ENCODE data around the gene JADE2.
"Not testable (repeated sequence)": the region's sequence is repeated elsewhere in the genome, so short reads cannot be mapped to it uniquely, and the experiment has no call there.

JADE2 gene

DNA sequence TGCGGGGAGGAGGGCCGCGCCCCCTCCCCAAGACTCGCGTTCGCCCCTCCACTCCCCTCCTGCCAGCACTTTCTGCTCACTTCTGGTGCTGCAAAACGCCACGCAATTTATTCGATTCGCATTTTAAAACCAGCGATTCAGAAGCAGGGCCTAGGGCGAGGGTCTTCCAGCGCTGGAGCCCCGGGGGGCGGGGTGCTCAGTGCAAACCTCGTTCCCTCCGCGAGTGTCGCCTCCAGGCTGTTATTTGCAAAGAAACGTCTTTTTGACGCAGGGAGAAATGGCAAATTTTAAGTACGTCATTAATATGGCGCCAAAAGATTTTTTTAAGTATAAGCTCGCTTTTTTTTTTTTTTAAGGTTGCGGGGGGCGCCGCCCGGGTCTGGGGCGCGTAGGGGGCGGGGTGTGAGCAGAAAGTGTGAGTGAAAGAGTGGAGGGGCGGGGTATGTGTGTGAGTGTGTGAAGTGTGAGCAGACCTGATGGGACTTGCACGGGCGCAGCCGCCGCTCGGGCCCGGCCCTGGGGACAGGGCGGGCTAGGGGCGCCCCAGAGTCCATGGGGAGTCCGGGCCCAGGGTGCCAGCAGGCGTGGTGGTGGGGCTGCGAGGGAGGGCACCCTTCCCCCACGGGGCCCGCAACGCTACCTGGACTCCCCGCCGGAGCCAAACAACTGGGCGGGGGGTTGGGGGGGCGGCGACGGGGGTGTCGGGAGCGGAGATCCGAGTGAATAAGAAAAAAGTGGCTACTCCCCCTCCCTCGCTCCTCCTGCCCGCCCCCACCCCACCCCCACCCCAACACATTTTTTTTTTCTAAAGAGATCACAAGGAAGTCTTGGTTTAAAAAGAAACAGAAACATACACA, at the start of gene JADE2:
Gene JADE2 (plus strand): TSS at position 845 of the 857 bp plus-strand sequence. CDS start 10,188 bp downstream, outside the sequence.
- in situ Hi-C loops (cut with HindIII; ENCODE audit: low sequenced_read_pairs) = no loop called here

DNA sequence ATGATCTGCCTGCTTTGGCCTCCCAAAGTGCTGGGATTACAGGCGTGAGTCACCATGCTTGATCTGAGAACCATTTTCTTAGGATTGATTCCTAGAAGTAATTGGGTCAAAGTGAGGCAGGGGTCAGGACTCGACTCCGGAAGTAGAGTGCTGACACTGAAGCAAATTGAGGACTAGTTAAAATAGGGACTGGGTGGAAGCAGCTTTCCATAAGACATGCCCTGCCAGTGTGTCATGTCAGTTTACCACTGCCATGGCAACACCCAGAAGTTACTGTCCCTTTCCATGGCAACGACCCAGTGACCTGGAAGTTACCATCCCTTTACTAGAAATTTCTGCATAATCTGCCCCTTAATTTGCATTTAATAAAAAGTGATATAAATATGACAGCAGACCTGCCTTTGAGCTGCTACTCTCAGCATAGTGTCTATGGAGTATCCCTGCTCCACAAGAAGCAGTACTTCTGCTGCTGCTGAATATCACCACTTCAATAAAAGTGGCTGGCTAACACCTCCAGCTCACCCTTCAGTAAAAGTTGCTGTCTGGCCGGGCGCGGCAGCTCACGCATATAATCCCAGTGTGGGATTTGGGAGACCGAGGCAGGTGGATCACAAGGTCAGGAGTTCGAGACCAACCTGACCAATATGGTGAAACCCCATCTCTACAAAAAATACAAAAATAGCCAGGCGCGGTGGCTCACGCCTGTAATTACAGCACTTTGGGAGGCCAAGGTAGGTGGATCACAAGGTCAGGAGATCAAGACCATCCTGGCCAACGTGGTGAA, 47.8 kb upstream of the JADE2 start:
- in situ Hi-C loops (cut with HindIII; ENCODE audit: low sequenced_read_pairs) = no loop called here

DNA sequence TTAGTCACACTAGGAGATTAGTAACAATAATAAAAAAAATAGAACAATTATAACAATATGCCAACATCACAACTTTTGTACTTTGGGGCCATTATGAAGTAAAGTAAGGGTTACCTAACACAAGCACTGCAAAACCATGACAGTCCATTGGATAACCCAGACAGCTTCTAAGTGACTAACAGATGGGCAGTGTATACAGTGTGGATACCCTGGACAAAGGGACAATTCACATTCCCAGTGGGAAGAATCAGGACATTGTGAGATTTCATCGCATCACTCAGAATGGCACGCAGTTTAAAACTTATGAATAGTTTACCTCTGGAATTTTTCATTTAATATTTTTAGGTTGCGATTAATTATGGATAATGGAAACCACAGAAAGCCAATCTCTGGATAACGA, 45.6 kb upstream of the JADE2 start:
- in situ Hi-C loops (cut with HindIII; ENCODE audit: low sequenced_read_pairs) = no loop called here

DNA sequence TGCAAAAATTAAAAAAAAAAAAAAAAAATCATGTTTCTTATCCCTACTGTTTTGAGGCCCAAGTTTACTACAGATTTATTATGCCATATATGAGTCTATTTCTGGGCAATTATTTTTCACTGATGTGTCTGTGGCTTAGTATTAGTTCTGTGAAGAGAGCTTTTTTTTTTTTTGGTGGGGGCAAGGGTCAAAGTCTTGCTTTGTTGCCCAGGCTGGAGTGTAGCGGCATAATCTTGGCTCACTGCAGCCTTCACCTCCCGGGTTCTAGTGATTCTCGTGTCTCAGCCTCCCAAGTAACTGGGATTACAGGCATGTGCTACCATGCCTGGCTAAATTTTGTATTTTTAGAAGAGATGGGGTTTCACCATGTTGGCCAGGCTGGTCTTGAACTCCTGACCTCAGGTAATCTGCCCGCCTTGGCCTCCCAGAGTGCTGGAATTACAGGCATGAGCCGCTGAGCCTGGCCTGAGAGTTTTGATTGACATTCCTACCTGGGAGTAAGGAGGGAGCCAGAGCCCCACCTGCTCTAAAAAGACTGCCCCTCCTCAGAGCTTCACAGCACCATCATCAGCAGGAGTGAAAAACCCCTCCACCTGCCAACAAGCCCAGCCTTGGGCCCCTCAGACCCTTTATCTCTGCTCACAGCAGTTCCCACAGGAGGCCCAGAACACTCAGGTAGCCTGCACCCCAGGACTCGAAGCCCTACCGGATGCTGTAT, 36.1 kb upstream of the JADE2 start:
- in situ Hi-C loops (cut with HindIII; ENCODE audit: low sequenced_read_pairs) = no loop called here

DNA sequence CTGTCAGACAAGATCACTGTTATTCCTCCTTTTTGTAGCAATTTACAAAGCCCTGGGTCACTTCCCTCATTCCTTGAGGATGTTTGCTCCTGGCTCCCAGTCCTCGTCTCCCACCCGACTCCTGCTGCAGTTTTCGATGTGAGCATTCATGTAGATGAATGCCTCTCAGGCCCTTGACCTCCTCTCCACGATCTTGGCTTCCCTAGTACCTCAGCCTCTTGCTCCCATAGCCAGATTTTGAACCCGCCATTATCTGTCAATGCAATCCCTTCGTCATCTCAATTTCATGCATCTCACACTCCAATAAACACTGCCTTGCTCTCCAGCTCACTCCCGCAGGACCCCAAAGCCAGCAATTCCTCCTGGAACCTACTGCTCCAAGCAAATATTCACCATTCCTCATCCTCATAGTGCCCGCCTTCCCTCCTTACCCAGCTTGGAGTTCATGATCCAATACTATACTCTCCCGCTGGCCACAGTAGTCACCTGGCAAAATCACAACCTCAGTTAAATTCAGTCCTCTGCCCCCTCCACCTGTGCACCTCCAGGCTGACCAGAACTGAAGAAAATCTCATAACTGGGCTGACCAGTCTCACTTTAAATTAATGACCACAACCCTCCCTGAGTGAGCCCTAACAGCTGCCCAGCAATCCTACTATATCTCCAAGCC, 35.1 kb upstream of the JADE2 start:
- in situ Hi-C loops (cut with HindIII; ENCODE audit: low sequenced_read_pairs) = no loop called here

DNA sequence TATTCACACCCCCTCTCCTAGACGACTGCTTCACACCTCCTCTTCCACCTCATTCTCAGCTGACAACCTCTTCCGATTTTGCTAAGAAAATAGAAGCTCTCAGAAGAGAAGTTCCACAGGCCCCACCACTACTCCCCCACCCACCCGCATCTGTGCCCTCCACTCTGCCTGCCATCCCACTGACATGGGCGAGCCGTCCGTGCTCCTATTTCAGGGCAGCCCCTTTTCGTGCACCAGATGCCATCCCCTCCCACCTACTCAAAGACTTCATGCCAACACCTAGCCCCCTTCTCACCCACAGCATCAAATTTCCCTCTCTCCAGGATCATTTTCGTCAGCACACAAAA, 34.6 kb upstream of the JADE2 start:
- in situ Hi-C loops (cut with HindIII; ENCODE audit: low sequenced_read_pairs) = no loop called here

DNA sequence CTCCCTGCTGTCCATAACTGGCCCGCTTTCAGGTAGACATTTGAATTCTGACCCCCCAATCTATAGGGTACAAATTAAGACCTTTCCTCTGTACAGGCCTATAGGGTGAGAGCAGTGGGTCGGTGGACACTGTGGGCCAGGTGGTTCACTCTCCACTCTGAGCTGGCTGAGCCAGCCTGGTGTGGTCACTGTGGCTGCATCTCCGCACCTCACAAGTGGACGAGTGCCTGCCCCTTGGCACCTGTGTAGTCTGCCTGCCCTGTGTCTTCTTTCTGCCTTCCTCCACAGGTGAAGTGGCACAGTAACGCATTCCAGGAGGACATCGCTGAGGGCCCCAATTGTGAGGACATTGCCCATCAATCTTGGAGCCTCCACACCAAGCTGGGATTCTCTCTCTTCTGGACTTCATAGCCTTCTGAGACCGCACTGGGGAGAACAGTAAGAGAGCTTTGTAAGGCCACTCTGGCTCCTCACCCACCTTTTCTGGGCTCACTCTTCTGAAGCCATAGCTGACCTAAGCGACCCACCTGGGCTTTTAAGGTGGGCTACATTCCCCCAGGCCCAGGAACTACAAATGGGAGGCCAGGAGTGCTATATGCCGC, 33.5 kb upstream of the JADE2 start:
- in situ Hi-C loops (cut with HindIII; ENCODE audit: low sequenced_read_pairs) = no loop called here

DNA sequence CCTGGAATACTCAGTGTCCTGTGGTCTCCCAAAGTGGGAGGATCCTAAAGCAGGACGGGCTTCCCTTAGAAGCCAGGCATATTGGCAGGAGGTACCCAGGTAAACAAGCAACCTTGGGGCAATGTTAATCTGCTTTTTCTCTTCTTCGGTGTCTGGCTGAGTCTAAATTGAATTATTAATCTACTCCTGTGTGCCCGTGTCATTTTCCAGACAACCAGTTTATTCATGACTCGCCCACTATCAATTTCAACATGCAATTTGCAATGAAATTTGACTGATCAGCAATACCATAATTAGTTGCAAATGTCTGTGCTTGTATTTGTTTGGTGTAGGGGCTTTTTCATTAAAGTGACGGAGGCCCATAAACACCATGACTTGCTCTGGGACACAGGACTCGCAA, 32.9 kb upstream of the JADE2 start:
- in situ Hi-C loops (cut with HindIII; ENCODE audit: low sequenced_read_pairs) = no loop called here

DNA sequence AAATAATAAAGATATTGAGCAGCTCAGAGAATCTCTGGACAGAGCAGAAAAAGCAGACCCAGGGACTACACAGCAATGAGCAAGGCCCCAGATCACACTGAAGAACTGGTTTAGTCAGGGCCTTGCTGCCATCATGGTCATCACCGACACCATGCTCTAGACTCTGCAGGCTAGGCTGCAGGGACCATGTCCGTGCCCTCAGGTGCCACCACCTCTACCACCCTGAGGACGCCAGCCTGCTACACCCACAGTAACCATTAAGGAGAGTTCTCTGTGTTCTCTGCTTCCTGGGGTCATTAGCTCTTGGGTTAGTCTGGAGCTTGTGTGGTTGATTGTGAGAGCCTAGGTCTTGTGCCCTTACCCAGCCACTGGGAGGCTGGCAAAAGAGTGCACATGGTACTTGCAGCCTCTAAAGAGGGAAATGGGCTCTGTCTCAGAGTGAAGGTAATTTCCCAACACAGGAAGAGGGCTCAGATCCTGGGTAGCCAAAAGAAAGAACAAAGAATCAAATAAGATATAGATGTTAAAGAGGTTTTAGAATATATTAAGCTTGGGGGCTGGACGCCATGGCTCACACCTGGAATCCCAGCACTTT, 31.9 kb upstream of the JADE2 start:
- in situ Hi-C loops (cut with HindIII; ENCODE audit: low sequenced_read_pairs) = no loop called here

DNA sequence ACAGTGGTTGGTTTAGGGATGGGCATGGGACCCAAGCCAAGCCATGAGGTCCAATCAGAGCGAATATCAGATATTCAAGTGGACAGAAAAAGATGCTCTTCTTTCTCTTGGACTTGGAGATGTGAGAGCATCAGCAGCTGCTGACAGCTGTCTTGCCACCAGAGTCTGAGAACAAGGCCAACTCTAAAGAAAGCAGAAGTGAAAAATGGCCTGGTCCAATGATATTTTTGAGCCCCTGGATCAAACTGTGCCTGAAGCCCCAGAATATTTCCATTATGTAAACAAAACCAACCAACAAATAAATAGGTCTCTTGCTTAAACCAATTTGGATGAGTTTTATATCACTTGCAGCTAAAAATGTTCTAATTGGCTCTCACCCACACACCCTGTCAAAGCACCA, 30.7 kb upstream of the JADE2 start:
- in situ Hi-C loops (cut with HindIII; ENCODE audit: low sequenced_read_pairs) = no loop called here

DNA sequence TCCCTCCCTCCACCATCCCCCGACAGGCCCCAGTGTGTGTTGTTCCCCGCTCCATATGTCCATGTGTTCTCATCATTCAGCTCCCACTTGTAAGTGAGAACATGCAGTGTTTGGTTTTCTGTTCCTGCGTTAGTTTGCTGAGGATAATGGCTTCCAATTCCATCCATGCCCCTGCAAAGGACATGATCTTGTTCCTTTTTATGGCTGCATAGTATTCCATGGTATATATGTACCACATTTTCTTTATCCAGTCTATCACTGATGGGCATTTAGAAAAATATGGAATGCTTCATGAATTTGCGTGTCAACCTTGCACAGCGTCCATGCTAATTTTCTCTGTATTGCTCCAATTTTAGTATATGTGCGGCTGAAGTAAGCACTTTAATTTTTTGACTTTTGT, 25.6 kb upstream of the JADE2 start:
- in situ Hi-C loops (cut with HindIII; ENCODE audit: low sequenced_read_pairs) = not testable (repeated sequence)

DNA sequence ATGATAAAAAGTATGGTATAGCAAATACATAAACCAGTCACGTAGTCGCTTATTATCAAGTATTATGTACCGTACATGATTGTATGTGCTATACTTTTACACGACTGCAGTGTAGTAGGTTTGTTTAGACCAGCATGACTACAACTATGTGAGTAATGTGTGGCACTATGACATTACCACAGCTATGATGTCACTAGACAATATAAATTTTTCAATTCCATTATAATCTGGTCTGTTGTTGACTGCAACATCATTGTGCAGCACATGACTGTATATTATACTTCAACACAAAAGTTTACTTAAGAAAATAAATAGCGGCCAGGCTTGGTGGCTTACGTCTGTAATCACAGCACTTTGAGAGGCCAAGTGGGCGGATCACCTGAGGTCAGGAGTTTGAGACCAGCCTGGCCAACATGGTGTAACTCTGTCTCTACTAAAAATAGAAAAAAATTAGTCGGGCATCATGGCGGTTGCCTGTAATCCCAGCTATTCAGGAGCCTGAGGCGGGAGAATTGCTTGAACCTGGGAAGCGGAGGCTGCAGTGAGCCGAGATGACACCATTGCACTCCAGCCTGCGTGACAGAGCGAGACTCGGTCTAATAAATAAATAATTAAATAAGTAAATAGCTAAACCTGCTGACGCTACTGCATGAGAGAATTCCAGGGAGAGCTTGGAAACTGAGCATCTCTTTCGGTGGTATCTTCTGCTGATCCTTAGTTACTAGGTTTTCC, 24.6 kb upstream of the JADE2 start:
- in situ Hi-C loops (cut with HindIII; ENCODE audit: low sequenced_read_pairs) = no loop called here

DNA sequence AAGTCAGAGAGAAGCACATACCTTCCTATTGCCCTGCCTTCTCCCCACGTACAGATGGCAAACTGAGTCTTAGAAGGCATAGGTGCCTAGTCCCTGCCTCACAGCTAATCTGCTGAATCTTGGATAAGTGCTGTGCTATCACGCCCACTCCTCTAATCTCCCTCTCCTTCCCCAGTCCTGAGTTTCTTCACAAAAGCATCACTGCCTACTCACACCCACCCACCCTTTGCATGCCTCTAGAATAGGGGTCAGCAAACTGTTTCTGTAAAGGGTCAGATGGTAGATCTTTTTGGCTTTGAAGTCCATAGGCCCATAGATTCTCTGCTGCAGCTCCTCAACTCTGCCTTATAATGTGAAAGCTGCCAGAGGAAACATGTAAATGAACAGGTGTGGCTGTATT, 23.2 kb upstream of the JADE2 start:
- in situ Hi-C loops (cut with HindIII; ENCODE audit: low sequenced_read_pairs) = no loop called here

DNA sequence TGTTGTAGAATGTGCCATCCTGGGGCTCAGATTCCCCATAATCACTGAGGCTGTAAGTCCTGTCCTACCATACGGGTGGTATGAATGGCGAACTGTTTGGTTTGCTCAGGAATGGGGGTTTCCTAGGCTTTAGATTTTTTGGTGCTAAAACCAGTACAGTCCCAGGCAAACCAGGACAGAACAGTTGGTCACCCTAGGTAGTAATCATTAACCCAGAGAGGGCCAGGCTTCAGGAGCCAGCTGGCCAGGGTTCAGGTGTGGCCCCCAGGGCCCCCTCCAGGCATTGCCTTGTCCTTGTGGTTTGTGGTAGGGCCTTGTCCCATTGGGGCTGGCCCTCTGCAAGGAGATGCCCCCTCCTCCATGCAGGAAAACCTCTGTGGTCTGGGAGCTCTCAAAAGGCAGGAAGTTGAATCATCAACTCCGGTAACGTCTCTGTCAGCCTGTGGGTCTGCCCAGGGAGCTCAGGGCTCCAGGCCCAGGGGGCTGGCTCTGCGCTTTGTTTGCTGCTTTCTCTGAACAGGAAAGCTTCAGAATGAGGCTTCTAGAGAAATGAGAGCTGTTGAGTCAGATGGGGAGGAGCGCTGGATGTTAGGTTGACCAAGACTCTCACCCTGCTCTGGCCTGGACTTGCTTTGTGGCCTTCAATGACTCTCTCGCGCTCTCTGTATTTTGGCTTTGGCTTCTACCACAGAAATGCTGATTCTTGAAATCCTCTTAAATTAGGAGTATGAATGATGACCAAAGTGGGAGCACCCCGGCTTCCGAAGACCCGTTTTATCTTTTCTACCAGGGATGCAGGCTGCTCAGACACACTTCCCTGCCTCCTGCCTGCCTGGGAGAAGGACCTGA, 22.2 kb upstream of the JADE2 start:
- in situ Hi-C loops (cut with HindIII; ENCODE audit: low sequenced_read_pairs) = no loop called here

DNA sequence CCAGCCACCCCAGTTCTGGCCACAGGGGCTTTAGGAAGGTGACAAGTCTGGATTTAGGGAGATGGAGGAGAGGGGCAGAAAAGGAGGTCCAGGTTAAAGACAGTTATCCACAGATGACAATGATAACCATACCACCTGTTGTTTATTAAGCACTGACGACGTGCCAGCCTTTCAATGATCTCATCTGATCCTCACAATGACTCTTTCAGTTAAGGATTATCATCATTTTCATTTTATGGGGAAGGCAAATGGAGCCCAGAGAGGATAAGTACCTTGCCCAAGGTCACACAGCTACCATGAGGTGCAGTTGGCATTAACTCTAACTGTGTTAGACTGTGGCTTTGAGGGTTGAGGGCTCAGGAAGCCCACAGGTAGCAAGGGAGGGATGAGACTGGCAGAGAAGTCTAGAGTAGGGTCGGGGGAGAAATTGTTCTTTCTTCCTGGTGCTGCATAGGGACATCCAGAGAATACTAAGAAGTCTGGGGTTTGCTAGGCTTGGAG, 21.5 kb upstream of the JADE2 start:
- in situ Hi-C loops (cut with HindIII; ENCODE audit: low sequenced_read_pairs) = no loop called here

DNA sequence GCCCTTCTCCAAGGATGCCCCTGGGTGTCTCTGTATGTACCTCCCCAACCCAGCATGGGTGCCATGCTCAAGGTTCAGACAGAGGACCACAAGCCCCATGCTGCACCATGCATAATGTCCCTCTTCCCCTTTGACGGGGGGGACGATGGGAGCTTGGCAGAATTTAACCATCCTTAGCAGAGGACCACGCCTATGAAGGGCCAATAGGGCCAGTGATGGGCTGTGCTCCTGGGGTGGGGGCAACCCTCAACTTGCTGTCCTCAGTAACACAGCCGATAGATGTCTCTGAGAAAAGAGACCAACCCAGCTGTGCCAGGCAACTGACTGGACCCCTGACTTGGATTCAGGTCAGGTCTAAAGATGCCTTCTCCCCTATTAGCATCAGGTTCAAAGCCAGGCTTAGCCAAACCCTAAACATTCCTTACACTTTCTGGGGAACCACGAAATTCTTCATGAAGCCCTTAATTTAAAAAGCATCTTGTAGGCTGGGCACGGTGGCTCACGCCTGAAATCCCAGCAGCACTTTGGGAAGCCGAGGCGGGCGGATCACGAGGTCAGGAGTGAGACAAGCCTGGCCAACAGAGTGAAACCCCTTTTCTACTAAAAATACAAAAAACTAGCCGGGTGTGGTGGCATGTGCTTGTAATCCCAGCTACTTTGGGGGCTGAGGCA, 20.7 kb upstream of the JADE2 start:
- in situ Hi-C loops (cut with HindIII; ENCODE audit: low sequenced_read_pairs) = no loop called here

DNA sequence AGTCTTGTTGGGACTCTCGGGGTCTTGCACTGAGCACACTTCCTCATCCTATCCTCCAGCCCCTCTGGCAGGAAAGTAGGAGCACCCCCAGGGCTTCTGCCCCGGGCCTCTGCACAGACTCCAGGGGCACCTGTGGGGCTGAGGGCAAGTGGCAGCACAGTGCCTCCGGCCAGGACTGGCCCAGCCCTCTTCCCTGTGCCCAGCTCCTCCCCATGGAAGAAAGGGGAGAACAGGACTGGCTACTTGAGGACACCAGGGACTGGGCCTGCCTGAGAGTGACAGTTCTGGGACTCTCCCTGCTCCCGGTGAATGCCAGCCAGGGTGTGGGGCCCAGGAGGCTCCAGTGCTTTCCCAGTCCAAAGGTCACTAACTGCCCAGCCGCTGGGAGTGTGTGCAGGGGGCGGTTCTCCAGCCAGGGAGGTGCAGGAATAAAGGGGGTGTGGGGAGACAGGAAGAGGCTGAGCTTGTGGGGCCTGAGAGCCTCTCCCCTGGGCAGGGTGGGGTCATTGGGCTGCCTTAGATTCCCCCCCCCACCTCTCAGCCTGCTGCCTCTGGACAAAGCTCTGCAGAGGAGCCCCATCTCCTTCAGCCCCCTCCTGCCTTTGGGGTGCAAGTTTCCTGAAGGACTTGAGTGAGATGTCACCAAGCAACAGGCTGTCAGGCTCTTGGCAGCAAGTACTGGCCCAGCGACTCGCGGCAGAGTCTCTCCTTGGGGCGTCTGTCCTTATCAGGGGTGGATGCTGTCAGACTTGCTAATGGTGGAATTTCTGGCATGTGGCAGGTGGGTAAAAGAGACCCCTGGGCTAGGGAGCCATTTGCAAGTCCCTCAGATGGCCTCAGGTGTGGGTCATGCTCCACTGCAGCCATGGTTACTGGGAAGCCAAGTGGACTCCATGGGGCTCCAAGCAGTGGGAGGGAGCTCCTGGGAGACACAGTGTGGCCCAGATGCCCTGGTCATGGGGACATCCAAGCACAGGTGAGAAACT, 19.1 kb upstream of the JADE2 start:
- in situ Hi-C loops (cut with HindIII; ENCODE audit: low sequenced_read_pairs) = no loop called here
